Activated B cell treated with CpG ODN at 0.5 μM for 24 hours (primary cell): ENCODE measurements around the gene POU2F1. TPM values are rescaled to one million over a fixed set of nuclear protein-coding genes. Genes with fewer than 3 reads are reported as not detected.

Source experiments
- ATAC-seq: fragments of 200-7000 bp; cut with Tn5 transposase; one replicate; pipeline ENCODE4 v1.10.0; 2021; ENCODE audit warnings: low read depth, mild to moderate bottlenecking, moderate library complexity
- CTCF ChIA-PET: fragments of 350-600 bp; sonication (Branson Sonifier 250); formaldehyde crosslinking; loops from one replicate; lab custom pipeline; 2021; ENCODE audit warnings: antibody characterized with exemption; lab: Charles Lee
- POLR2A ChIA-PET: fragments of 350-600 bp; sonication (Branson Sonifier 250); formaldehyde crosslinking; loops from one replicate; lab custom pipeline; 2021; ENCODE audit warnings: antibody characterized with exemption; lab: Charles Lee
- DNase-seq: peaks from one replicate; pipeline ENCODE4 v3.0.0; 2022
- H3K27ac Mint-ChIP-seq: one replicate; pipeline ENCODE4 v1.8.0; 2020; ENCODE audit warnings: mixed read lengths
- H3K27me3 Mint-ChIP-seq: one replicate; pipeline ENCODE4 v1.8.0; 2021; ENCODE audit warnings: mixed read lengths
- H3K36me3 Mint-ChIP-seq: one replicate; pipeline ENCODE4 v1.8.0; 2021; ENCODE audit warnings: low read depth, mixed read lengths
- H3K4me1 Mint-ChIP-seq: one replicate; pipeline ENCODE4 v1.8.0; 2021; ENCODE audit warnings: mixed read lengths
- H3K4me3 Mint-ChIP-seq: one replicate; pipeline ENCODE4 v1.8.0; 2020; ENCODE audit warnings: mild to moderate bottlenecking, mixed read lengths
- H3K9me3 Mint-ChIP-seq: one replicate; pipeline ENCODE4 v1.8.0; 2020; ENCODE audit warnings: mixed read lengths
- CTCF ChIP-seq: fragments of 200-600 bp; IDR thresholded peaks from one replicate; pipeline ENCODE4 v1.8.0; 2022; ENCODE audit warnings: antibody characterized with exemption, mild to moderate bottlenecking
- intact Hi-C: fragments of 100-400 bp; cut with micrococcal nuclease; formaldehyde crosslinking; loops from one replicate; pipeline ENCODE4 v1.15.1; 2024
- total RNA-seq: library from RNA; stranded (reverse); gene quantifications from 2 replicates; pipeline ENCODE4 v1.2.3, GENCODE V29; 2022

POU2F1 gene
- total RNA-seq, 1 donor from 2014 or later: 35.5 TPM

DNA sequence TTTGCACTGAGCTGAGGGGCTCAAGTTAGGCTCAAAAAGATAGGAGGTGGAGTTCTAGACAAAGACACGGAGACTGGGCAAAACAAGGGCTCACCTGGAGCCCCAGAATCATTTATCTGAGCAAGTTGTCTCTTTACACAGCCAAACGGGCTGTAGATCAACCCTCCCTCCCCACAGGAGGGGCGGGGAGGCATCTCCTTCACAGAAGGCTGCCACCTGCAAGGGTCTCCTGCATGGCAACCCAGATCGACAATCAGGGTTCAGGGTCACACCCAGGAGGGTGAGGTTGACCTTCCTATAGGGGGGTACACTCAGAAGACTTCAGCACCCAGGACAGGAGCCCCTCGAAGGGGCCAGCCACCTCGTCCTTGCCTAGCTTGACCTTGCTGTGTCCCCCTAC, 213.6 kb downstream of the POU2F1 start:
- Mint-ChIP-seq H3K27me3 (no peaks in the 10 kb centered on the region), H3K9me3 (no peaks in the 10 kb centered on the region), H3K4me3 (no peak overlapping the region), H3K36me3 (no peaks in the 10 kb centered on the region), H3K4me1 (peaks cover 80% of the 10 kb centered on the region), H3K27ac (no peak overlapping the region)
- DNase-seq (no peak), ATAC-seq (no peak)
- TF ChIP-seq CTCF: no peak
- ChIA-PET CTCF (no interaction called here), POLR2A (no interaction called here)
- intact Hi-C loops: no loop called here

GRCh38 chr1:167435484-167435883, 214.8 kb downstream of the POU2F1 start:
- CTCF ChIA-PET: no interaction called here
- H3K4me1 Mint-ChIP-seq: peaks cover 76% of the 10 kb centered on the region
- intact Hi-C loops: no loop called here
- POLR2A ChIA-PET: no interaction called here
- DNase-seq: no peak
- TF ChIP-seq CTCF: no peak
- no peaks in the 10 kb centered on the region for H3K27me3 Mint-ChIP-seq
- ATAC-seq: no peak
- H3K27ac Mint-ChIP-seq: no peak overlapping the region
- H3K9me3 Mint-ChIP-seq: no peaks in the 10 kb centered on the region
- H3K4me3 Mint-ChIP-seq: no peak overlapping the region
- H3K36me3 Mint-ChIP-seq: no peaks in the 10 kb centered on the region

- intact Hi-C loops: loop anchor here (1.0 to 2.0 kb wide), 2 partner anchors 7 to 20 kb away; no protein-coding TSS in a partner anchor
- POLR2A ChIA-PET: interaction anchor here (0.6 to 1.0 kb wide), 3 partner anchors 9 to 218 kb away, joined by 3 read pairs; no protein-coding TSS in a partner anchor
- DNase-seq (no peak), ATAC-seq (peak; percentile 23)
- Mint-ChIP-seq H3K27ac (peak overlapping the region; percentile 30), H3K4me1 (peaks cover 52% of the 10 kb centered on the region), H3K9me3 (no peaks in the 10 kb centered on the region), H3K27me3 (no peaks in the 10 kb centered on the region), H3K4me3 (peak overlapping the region; percentile 78), H3K36me3 (no peaks in the 10 kb centered on the region)
- CTCF ChIA-PET: interaction anchor here (1.1 to 2.3 kb wide), 5 partner anchors 35 to 528 kb away, joined by 4 to 14 read pairs (median 5); no protein-coding TSS in a partner anchor
- no peak for TF ChIP-seq CTCF
These were observed 217.8 kb downstream of the POU2F1 start for GRCh38 chr1:167438171-167439138.

- no peak overlapping the region for H3K27ac Mint-ChIP-seq
- no peaks in the 10 kb centered on the region for H3K9me3 Mint-ChIP-seq
- intact Hi-C loops: loop anchor here (1.0 to 2.0 kb wide), 2 partner anchors 8 to 21 kb away; no protein-coding TSS in a partner anchor
- H3K4me1 Mint-ChIP-seq: peaks cover 45% of the 10 kb centered on the region
- H3K4me3 Mint-ChIP-seq: peak overlapping the region; percentile 78
- H3K36me3 Mint-ChIP-seq: no peaks in the 10 kb centered on the region
- no peak for TF ChIP-seq CTCF
- ATAC-seq (peak; percentile 47), DNase-seq (no peak)
- no peaks in the 10 kb centered on the region for H3K27me3 Mint-ChIP-seq
- POLR2A ChIA-PET: interaction anchor here (0.6 to 1.0 kb wide), 3 partner anchors 8 to 219 kb away, joined by 3 read pairs; no protein-coding TSS in a partner anchor
- CTCF ChIA-PET: interaction anchor here (1.1 to 5.5 kb wide), 4 partner anchors 37 to 528 kb away, joined by 4 to 42 read pairs (median 9); no protein-coding TSS in a partner anchor
These were observed 218.8 kb downstream of the POU2F1 start for GRCh38 chr1:167439301-167439988.
